Lower leg skin (tissue), 4 donors: ENCODE measurements around the gene RBMX. TPM values are rescaled to one million over a fixed set of nuclear protein-coding genes. Genes with fewer than 3 reads are reported as not detected.
"Not testable (repeated sequence)": the region's sequence is repeated elsewhere in the genome, so short reads cannot be mapped to it uniquely, and the experiment has no call there.

Source experiments
- DNase-seq, 2 donors: peaks; one replicate each; pipeline ENCODE4 v3.0.0-alpha.2; 2019; ENCODE audit warnings: low spot score in 2 of 2
- H3K4me3 ChIP-seq: fragments of 200-600 bp; sonication (generic); 2 replicates; pipeline ENCODE4 v1.5.1; 2017; ENCODE audit warnings: mild to moderate bottlenecking, low read depth; ENCODE audit not compliant: poor library complexity, severe bottlenecking
- POLR2A ChIP-seq, 2 donors: fragments of 450-650 bp; IDR thresholded peaks; one replicate each; pipeline ENCODE4 v1.6.1; 2016 to 2017; ENCODE audit warnings: antibody characterized with exemption in 2 of 2, mild to moderate bottlenecking in 1 of 2, moderate library complexity in 1 of 2
- WGBS, 2 donors: methylation state at CpG; one replicate each; pipeline ENCODE4 v1.1.5; 2018; 5-methylcytosine and 5-hydroxymethylcytosine counted together
- intact Hi-C: fragments of 100-400 bp; cut with DNase I; formaldehyde crosslinking; loops from one replicate; pipeline ENCODE4 v1.15.0; 2023; ENCODE audit warnings: low total_unique reads
- total RNA-seq, 4 donors: library from RNA; depleted of rRNA; stranded (reverse); fragments of >200 nt; gene quantifications; one replicate each; pipeline ENCODE4 v1.1.0, GENCODE V29; 2016
- TF ChIP-seq, protein P1 (sequence below), 3 donors: fragments of 450-650 bp; IDR thresholded peaks; one replicate each; pipeline ENCODE4 v1.5.1; 2016; ENCODE audit warnings: antibody characterized with exemption in 3 of 3, mild to moderate bottlenecking in 3 of 3, moderate library complexity in 2 of 3

RBMX gene
- total RNA-seq, 4 donors from 2014 or later: 181 to 343 (median 223) TPM

DNA sequence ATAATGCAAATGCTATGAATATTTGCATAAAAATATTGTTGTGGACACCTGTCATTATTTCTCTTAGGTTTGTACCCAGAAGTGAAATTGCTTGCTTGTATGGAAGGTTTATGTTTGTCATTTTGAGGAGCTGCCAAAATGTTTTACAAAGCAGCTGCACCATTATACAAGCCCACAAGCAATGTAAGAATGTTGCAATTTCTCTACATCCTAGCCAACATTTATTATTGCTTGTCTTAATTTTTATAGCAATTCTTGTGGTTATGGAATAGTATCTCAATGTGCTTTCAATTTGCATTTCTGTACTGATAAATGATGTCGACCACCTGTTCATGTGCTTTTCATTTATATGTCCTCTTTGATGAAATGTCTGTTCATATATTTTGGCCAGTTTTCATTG lies 18.7 kb upstream of the RBMX start:
- intact Hi-C loops: no loop called here
- no peak for TF ChIP-seq POLR2A (IDR thresholded peaks at IDR 0.05)
- TF ChIP-seq, protein P1, sequence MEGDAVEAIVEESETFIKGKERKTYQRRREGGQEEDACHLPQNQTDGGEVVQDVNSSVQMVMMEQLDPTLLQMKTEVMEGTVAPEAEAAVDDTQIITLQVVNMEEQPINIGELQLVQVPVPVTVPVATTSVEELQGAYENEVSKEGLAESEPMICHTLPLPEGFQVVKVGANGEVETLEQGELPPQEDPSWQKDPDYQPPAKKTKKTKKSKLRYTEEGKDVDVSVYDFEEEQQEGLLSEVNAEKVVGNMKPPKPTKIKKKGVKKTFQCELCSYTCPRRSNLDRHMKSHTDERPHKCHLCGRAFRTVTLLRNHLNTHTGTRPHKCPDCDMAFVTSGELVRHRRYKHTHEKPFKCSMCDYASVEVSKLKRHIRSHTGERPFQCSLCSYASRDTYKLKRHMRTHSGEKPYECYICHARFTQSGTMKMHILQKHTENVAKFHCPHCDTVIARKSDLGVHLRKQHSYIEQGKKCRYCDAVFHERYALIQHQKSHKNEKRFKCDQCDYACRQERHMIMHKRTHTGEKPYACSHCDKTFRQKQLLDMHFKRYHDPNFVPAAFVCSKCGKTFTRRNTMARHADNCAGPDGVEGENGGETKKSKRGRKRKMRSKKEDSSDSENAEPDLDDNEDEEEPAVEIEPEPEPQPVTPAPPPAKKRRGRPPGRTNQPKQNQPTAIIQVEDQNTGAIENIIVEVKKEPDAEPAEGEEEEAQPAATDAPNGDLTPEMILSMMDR (IDR thresholded peaks at IDR 0.05): no peak
- WGBS, 2 donors: 43 to 45% methylated on average over 1 of the region's 1 CpG
- no peak overlapping the region for H3K4me3 ChIP-seq
- no peak for DNase-seq

DNA sequence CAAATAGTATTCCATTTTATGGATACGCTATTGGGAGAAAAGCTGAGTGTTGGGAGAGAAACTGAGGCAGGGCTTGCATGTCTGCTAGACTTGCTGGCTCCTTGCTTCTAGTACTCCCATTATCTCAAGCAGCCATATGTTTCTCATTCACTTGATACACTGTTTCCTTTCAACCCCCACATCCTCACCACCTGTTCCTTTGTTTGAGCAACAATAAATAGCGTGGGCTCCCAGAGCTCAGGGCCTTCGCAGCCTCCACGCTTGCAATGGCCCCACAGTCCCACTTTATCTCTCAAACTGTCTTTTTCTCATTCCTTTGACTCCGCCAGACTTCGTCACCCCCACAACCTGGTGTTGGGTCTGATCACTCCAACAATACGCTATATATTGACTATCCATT lies 18.2 kb upstream of the RBMX start:
- intact Hi-C loops: not testable (repeated sequence)

DNA sequence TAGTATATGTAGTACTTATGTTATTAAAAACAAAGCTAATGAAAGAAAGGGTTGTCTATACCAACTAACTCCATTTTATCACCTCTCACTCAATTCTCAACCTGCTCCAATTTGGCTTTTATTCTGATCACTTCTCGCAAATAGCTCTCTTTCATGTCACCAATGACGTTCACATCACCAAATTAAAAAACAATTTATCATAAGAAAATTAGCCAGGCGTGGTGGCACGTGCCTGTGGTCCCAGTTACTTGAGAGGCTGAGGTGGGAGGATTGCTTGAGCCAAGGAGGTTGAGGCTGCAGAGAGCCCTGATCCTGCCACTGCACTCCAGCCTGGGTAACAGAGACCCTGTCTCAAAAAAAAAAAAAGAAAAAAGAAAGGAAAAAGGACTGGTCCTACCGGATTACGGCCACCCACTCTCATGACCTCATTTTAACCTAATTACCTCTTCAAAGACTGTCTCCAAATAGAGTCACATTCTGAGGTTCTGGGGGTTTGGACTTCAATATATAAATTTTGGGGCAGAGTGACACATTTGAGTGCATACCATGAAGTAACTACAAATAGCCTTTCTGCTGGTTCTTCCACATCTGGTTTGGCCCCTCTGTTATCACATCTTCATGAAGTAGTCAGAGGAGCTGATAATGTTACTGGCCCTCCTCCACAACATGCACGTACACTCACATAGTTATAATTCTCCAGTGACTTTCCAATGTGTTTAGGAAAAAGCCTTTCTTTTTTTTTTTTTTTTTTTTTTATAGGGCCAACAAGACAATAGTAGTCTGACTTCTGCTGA lies 15.8 kb upstream of the RBMX start:
- intact Hi-C loops: no loop called here
- H3K4me3 ChIP-seq: no peak overlapping the region
- peak in 1 of 2 donors; percentile 25 for DNase-seq
- WGBS, 2 donors: 72 to 85% methylated on average over 7 of the region's 7 CpGs
- TF ChIP-seq, protein P1 (IDR thresholded peaks at IDR 0.05): no peak
- TF ChIP-seq POLR2A (IDR thresholded peaks at IDR 0.05): no peak

More for the DNA sequence above, 18.2 kb upstream of the RBMX start:
- DNase-seq: peak in 1 of 2 donors; percentile 20
- not testable (repeated sequence) for H3K4me3 ChIP-seq
- WGBS, 2 donors: 77 to 84% methylated on average over 7 of the region's 7 CpGs

DNA sequence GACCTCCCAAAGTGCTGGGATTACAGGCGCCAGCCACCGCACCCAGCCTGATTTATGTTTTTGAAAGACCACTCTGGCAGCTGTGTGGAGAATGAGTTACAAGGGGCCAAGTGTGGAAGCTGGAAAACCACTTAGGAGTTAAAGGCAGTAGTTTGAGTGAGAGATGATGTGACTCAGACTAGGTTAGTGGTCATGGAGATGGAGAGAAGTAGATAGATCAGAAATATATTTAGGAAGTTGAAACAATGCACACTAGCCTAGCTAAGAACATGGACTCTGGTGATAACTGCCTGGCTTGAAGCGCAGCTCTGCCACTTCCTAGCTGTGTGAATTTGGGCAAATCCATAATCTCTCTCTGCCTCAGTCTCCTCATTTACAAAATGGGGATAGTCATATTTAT lies 11.9 kb upstream of the RBMX start:
- no peak for TF ChIP-seq POLR2A (IDR thresholded peaks at IDR 0.05)
- TF ChIP-seq, protein P1 (IDR thresholded peaks at IDR 0.05): no peak
- intact Hi-C loops: no loop called here
- H3K4me3 ChIP-seq: no peak overlapping the region
- no peak for DNase-seq
- 90 to 96% methylated on average over 2 to 3 of the region's 3 CpGs for WGBS, 2 donors

DNA sequence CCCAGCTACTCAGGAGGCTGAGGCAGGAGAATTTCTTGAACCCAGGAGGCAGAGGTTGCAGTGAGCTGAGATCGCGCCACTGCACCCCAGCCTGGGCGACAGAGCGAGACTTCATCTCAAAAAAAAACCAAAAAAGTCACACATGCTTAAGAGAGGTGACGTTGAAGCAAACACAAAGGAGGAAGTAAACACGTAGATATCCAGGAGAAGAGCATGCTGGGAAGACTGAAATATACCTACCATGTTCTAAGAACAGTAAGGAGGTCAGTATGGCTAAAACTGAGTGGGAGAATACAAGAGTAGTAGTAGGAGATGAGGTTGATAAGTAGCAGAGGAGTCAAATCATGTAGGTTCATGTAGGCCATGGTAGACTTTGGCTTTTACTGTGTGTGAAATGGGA lies 10.1 kb upstream of the RBMX start:
- H3K4me3 ChIP-seq, intact Hi-C loops, DNase-seq: not testable (repeated sequence)
- 90 to 94% methylated on average over 6 of the region's 6 CpGs for WGBS, 2 donors

DNA sequence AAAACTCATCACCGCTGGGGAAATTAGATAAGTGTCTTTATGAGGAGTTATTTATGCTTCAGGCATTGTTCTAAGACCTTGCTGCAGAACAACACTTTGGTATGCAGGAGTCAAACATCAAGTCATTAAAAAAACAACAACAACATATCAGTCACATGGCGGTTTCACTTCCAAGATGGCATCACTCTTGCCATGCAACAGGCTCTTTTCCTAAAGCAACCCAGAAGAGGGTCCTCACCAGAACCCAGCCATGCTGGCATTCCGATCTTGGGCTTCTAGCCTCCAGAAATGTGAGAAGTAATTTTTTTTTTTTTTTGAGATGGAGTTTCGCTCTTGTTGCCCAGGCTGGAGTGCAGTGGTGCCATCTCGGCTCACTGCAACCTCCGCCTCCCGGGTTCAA lies 8.7 kb upstream of the RBMX start:
- no peak overlapping the region for H3K4me3 ChIP-seq
- no peak for DNase-seq
- no peak for TF ChIP-seq POLR2A (IDR thresholded peaks at IDR 0.05)
- TF ChIP-seq, protein P1 (IDR thresholded peaks at IDR 0.05): no peak
- intact Hi-C loops: no loop called here
- WGBS, 2 donors: 86 to 88% methylated on average over 6 to 7 of the region's 7 CpGs

DNA sequence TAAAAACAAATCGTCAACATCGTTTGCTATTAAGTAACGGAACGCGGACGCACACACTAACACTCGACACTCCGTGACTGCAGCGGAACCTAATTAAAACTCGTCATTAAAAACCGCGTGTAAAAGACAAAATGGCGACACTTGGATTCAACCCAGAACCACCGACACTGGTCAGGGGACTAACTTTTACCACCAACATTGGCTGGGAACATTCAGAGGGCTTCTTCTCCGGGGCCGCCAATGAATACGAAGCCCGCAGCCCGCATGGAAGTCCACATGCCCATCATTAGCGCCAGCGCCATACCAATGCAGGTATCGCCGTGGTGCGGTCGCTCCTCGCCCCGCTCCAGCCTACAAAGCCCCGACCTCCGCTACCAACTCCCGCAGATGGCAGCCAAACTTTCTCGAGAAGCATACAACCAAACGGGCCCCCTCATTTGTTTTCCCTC lies 498 bp downstream of the RBMX start:
- intact Hi-C loops: no loop called here
- WGBS, 2 donors: 0 to 37% methylated on average over 28 to 32 of the region's 32 CpGs
- DNase-seq: peak in 1 of 2 donors; percentile 18
- TF ChIP-seq POLR2A (IDR thresholded peaks at IDR 0.05): no peak
- TF ChIP-seq, protein P1 (IDR thresholded peaks at IDR 0.05): no peak
- H3K4me3 ChIP-seq: peak overlapping the region; percentile 77
